Fibroblast of skin of back (primary cell): ENCODE measurements around the gene AGAP1.
A peak's percentile ranks its signal among the peaks of the same experiment; 100 is the strongest.

Experiments used
- DNase-seq: peaks from one replicate; pipeline ENCODE4 v3.0.0-alpha.2; 2013

Gene AGAP1

DNA sequence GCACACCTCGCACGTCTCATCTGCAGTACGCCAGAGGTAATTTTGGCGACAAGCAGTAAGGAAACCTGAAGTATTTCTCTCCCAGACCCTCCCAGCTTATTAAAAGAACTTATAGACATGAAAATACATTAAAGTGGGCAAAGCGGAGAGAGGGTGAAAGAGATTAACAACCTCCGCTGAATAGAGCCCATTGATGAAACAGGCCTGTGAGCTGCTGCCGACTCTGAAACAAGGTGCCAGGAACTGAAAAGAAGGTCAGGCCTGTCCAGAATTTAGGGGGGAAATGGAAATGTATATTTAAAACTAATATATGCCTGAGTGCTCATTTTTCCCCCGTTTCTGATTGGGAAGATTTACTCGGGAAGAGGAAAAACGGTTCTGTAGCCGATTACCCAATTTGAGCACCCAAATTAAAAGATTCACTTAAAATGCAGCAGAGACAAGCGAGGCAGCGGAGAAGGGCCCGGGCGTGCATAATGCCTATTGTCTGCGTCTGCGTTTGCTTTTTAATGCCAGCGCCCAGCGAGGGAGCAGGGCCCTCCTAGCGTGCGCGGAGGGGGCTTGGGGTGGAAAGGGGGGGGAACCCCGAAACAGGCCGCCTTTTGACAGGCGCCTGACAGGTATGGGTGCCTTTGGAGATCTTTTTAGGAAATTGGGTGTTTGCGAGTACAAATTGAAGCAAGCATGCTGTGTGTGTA, 358.1 kb downstream of the AGAP1 start:
- no peak for DNase-seq

DNA sequence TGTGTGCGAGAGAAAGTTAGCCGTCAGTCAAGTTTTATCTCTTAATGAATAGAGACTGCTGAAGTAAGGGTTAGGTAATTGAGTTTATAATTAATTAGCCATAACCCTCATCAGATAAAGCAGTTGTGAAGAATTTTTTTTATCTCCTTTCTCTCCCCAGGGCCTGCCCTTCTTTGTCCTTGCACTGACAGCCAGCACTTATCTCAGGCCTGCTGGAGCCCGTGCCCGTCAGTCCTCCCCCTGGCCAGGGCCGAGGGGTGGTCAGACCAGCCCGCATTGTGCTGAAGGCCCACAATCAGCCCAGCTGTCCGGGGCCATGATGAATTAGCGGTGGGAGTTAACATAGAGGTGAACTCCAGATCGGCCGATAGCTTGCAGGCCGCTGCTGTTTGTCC, 358.7 kb downstream of the AGAP1 start:
- DNase-seq, result no peak

DNA sequence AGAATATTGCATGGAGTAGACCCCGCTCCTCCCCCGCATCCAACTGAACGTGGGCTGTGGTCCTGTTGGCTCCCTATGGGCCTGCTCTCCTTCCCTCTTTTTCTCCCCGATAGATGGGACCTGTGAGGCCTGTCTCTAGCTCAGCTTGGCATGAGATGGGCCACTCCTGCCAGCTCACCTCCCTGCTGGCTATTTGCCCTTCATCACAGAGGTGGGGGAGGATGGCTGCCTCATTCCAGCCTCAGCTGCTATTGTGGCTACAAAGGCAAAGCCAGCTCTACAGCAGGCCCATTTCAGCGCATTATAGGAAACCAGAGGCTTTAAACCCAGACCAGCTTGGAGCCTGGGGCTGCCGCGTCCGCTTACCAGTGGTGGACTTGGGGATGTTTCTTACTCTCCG, 360.4 kb downstream of the AGAP1 start:
- DNase-seq, result no peak

DNA sequence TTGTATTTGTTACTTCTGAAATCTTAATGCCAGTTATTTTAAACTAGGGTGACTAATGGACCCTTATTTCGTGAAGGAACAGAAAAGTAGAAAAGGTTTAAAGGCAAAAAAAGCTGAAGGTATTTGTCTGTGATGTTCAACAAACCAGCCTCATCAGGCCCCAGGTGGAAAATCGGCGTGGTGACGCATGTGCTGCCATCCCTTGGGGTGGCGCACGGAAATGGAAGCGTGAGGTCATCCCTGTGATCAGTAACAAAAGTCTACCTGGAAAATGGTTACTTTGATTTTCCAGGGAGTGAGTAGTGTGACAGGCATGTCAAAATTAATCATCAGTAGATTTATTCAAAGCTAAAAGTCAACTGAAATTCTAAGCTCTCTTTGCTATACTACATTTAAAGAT, 361.2 kb downstream of the AGAP1 start:
- DNase-seq, result no peak

- peak; percentile 71 for DNase-seq
Observed at GRCh38 chr2:235856151-235856854, 362.5 kb downstream of the AGAP1 start.

- DNase-seq, result peak; percentile 46
Observed at GRCh38 chr2:235857598-235857997, 363.8 kb downstream of the AGAP1 start.

- DNase-seq, result no peak
Observed at GRCh38 chr2:235858881-235859280, 365.0 kb downstream of the AGAP1 start.

- DNase-seq, result no peak
Observed at GRCh38 chr2:235859651-235860050, 365.8 kb downstream of the AGAP1 start.

DNA sequence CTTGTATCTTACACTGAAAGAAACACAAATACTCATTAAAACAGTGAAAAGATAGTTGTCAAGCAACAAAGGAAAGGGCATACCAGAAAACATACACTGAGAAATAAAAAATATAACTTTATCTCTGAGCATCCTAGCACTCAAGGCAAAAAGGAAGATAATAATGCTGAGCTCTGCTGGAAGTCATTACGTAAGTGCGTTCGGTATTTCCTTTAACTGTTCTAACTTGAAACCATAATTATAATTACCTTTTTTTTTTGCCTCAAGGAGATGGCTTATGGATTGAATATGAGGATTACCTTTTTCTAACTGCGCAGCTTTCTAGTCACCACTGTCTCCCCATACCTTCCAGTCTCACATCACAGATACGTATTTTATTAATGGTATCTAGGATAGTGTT, 366.3 kb downstream of the AGAP1 start:
- DNase-seq, result peak; percentile 53

DNA sequence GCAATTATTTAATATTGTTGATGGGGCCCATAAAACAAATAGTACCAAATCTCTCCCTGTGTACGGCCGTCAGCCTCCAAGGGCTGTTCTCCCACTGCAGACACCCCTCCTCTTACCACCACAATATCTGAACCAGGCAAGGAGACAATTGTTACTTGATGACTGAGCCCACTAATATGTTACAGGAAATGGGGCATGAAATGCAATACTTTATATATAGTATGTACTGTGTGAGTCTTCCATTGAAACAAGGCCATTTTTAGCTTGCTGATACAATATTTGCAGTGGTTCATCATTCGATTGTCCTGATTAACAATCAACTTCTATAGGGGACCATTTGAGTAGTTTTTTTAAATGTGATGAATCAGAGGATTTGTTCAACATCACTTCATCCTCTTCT, 367.0 kb downstream of the AGAP1 start:
- DNase-seq, result peak; percentile 65

DNA sequence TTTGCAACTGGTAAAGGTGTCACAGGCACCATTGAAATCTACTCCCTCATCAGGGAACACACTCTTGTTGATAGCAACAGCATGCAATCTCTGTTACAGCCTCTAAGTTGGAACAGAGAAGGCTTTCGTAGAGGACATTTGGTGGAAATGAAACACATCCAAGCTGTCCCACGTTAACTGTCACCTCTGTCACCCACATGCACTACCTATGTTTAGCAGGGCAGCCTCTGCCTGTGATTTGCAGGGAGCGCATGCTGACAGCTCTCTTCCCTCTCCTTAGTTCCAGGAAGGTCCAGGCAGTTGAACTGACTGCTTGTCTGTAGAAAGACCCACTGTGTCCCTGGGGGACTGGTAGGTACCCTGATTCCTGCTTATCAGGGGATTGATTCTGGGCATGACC, 367.5 kb downstream of the AGAP1 start:
- no peak for DNase-seq

DNA sequence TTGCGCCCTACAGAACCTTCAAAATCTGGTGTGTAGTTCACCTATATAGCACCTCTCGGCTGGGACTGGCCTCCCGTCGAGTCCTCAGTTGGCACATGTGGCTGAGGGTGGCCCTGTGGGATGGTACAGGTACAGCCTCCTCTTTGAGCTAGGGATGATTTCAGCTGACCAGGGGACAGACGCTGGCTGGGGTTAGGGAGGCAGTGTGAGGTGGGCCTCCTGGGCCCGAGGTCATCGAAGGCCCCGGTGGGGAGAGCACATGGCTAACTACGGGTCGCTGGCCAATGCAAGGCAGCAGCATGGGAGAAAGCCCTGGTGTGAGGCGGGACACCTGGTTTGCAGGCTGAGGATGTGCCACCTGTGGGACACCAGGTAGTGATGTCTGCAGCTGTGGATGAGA, 369.6 kb downstream of the AGAP1 start:
- DNase-seq, result no peak

GRCh38 chr2:235864302-235864701, 370.5 kb downstream of the AGAP1 start:
- DNase-seq, result no peak

- peak; percentile 49 for DNase-seq
Observed at GRCh38 chr2:235864733-235865515, 371.1 kb downstream of the AGAP1 start.

- DNase-seq, result no peak
Observed at GRCh38 chr2:235866373-235866772, 372.5 kb downstream of the AGAP1 start.

DNA sequence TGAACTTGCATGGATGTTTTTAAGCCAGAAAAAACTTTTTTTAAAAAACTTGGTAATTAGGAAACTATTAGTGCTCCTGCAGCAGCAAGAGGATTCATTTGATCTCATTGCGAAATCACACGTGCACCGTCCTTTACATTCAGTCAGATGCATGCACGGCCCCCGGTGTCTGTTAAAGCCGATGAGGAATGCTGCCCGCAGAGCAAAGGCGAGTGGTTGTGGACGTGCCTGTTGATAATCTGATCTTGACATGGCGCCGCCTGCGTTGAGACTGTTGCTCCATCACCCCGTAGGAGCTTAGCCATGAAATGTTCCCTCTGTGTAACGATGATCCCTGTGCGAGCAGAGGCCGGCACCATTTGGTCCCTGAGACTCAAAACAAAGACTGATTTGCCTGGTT, 374.4 kb downstream of the AGAP1 start:
- DNase-seq, result no peak

- no peak for DNase-seq
Observed at GRCh38 chr2:235868645-235869044, 374.8 kb downstream of the AGAP1 start.

DNA sequence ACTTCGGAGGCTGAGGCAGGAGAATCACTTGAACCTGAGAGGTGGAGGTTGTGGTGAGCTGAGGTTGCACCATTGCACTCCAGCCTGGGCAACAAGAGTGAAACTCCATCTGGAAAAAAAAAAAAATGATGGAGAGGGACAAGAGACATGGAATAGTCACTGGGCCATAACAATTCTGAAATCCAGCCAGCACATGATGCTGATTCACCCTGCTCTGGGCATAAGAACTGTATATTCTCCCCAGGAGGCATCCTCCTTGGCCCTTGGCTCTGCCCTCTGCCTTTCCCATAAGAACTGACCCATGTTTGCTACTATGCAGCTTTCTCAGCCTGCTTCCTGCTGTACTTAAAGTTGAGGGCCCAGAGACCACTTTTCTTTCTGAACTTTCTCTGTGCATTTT, 376.7 kb downstream of the AGAP1 start:
- no peak for DNase-seq

DNA sequence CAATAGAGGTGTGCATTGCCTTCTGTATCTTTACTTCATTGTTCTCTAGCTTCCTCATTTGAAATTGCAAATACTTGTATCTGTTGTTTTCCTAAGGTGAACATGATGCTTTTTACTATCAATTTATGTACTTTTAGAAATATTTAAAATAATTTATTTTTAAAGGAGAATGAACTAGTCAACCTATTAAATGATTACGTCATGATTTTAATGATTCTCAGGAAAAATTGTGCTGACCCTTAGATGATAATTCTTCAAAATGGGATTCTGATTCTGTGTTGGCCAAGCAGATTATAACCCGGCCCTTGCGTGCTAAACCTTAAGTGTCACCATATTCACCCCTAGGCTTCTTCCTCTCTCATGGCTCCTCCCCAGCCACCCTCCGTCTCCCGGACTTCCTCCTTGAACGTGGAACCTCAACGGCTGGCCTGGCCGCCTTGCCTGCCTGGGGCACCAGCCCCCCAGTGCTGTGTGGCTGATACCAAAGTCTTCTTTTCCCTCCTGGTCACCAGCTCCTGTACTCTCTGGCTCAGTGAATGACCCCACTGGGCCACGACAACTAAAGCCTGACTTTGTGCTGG, 382.3 kb downstream of the AGAP1 start:
- DNase-seq, result no peak

DNA sequence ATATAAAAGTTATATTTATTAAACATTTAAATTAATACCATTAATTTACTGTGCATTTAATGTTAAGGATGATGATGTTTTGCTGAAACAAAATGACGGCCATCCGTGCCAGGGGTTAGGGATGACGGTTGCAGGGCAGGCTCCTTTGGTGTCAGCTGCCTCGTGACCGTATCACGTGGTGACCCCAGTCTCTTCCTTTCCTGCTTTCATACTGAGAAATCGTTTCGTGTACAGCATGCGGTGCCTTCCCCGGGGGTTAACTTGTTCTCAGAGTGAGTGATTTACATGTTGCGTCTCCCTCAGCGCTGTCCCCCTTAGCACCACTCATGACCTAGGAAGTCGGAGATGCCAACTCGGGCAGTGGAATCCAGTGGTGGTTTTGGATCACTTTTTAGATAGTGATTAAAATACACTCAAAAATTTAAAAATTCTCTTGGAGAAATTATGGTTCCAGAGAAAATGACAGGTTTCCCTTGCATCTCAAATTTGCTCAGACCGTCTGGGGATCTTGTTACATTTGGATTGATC, 383.5 kb downstream of the AGAP1 start:
- no peak for DNase-seq

- no peak for DNase-seq
Observed at GRCh38 chr2:235879116-235879515, 385.3 kb downstream of the AGAP1 start.

GRCh38 chr2:235883675-235884074, 389.8 kb downstream of the AGAP1 start:
- DNase-seq, result no peak

- no peak for DNase-seq
Observed at GRCh38 chr2:235889302-235889630, 395.4 kb downstream of the AGAP1 start.
